ENCODE measurements around the gene TLR4. TPM values are rescaled to one million over a fixed set of nuclear protein-coding genes. Genes with fewer than 3 reads are reported as not detected.

The TLR4 gene
- total and polyA plus RNA-seq, 2 of the 4 experiments (the other 2 are of a cell fraction): under 0.01 TPM; not detected in 1

- no peak overlapping the region for H2AFZ ChIP-seq (replicated peaks; ENCODE audit: low read length, poor library complexity)
- no peak for TF ChIP-seq BHLHE40 (IDR thresholded peaks at IDR 0.05; ENCODE audit: low read depth, low read length)
- no peak for TF ChIP-seq CTCF (conservative IDR thresholded peaks at IDR 0.05; ENCODE audit: low read depth, low read length)
- TF ChIP-seq SMC3 (IDR thresholded peaks at IDR 0.05; ENCODE audit: low read depth, low read length): no peak
- no peak overlapping the region for H4K5ac ChIP-seq (ENCODE audit: low read depth, low read length)
- ChIA-PET POLR2A (ENCODE audit: unreplicated experiment) (no interaction called here), CTCF (no interaction called here)
- H3K79me1 ChIP-seq (ENCODE audit: low read depth in 1 of 2, low read length in 2 of 2): no peaks in the 10 kb centered on the region
- no peak overlapping the region for H3K4me2 ChIP-seq (ENCODE audit: low read depth, low read length)
- no peaks in the 10 kb centered on the region for H3K27me3 ChIP-seq (ENCODE audit: control insufficient read depth, insufficient read depth, low read length)
- H3K23ac ChIP-seq (ENCODE audit: low read depth, low read length): no peak overlapping the region
- no peak overlapping the region for H3K14ac ChIP-seq (replicated peaks; ENCODE audit: low read depth, low read length)
- H2AK5ac ChIP-seq (ENCODE audit: low read depth, low read length): no peak overlapping the region
- no peak overlapping the region for H3K56ac ChIP-seq (ENCODE audit: extremely low read depth, insufficient read depth, low read length)
- H2BK20ac ChIP-seq (ENCODE audit: low read depth, low read length): no peak overlapping the region
- H3K9me1 ChIP-seq (ENCODE audit: insufficient read depth, low read length): no peaks in the 10 kb centered on the region
- in situ Hi-C loops (cut with MboI; ENCODE audit: low sequenced_read_pairs): no loop called here
- no peak overlapping the region for H3K18ac ChIP-seq (ENCODE audit: low read depth, low read length)
- no peak overlapping the region for H2BK5ac ChIP-seq (ENCODE audit: low read depth, low read length, poor library complexity, severe bottlenecking)
- dilution Hi-C loops (cut with HindIII; ENCODE audit: low sequenced_read_pairs, unreplicated experiment): no loop called here
- WGBS, 2 experiments (ENCODE audit: extremely low coverage in 2 of 2, insufficient read length in 1 of 2): no CpG with 5 or more reads among the region's 2 CpGs
- H3K36me3 ChIP-seq (ENCODE audit: control insufficient read depth, insufficient read depth, low read length): no peaks in the 10 kb centered on the region
- H3K4me1 ChIP-seq (ENCODE audit: control insufficient read depth, insufficient read depth, low read length): no peaks in the 10 kb centered on the region
- H3K27ac ChIP-seq (ENCODE audit: insufficient read depth, low read length): no peak overlapping the region
- no peak overlapping the region for H2AK9ac ChIP-seq (replicated peaks; ENCODE audit: low read depth, low read length, poor library complexity)
- no peak overlapping the region for H2BK120ac ChIP-seq (ENCODE audit: low read depth, low read length)
- no peak overlapping the region for H3K4me3 ChIP-seq (ENCODE audit: insufficient read depth, low read depth, low read length)
- H2BK15ac ChIP-seq (ENCODE audit: low read depth, low read length): no peak overlapping the region
- DNase-seq (no peak), ATAC-seq (ENCODE audit: low read depth) (no peak)
- no peaks in the 10 kb centered on the region for H4K20me1 ChIP-seq (ENCODE audit: insufficient read depth, low read length)
- intact Hi-C loops (cut with micrococcal nuclease): no loop called here
- H3K4ac ChIP-seq (ENCODE audit: low read depth, low read length): no peak overlapping the region
- H3K9me3 ChIP-seq (ENCODE audit: control insufficient read depth, insufficient read depth, low read length): peaks cover 13% of the 10 kb centered on the region
- no peak overlapping the region for H3K9ac ChIP-seq (ENCODE audit: low read depth, low read length)
- no TSS peak for BruUV-seq (replicated peaks)
- no peak overlapping the region for H4K8ac ChIP-seq (ENCODE audit: low read depth in 2 of 2, low read length in 2 of 2)
- no peak overlapping the region for H4K91ac ChIP-seq (ENCODE audit: insufficient read depth, low read depth, low read length)
Observed at GRCh38 chr9:117718701-117719100, 14.5 kb downstream of the TLR4 start.
